ENCODE results near the gene LRRC66. TPM values are rescaled to one million over a fixed set of nuclear protein-coding genes. Genes with fewer than 3 reads are reported as not detected.

Gene LRRC66, protein sequence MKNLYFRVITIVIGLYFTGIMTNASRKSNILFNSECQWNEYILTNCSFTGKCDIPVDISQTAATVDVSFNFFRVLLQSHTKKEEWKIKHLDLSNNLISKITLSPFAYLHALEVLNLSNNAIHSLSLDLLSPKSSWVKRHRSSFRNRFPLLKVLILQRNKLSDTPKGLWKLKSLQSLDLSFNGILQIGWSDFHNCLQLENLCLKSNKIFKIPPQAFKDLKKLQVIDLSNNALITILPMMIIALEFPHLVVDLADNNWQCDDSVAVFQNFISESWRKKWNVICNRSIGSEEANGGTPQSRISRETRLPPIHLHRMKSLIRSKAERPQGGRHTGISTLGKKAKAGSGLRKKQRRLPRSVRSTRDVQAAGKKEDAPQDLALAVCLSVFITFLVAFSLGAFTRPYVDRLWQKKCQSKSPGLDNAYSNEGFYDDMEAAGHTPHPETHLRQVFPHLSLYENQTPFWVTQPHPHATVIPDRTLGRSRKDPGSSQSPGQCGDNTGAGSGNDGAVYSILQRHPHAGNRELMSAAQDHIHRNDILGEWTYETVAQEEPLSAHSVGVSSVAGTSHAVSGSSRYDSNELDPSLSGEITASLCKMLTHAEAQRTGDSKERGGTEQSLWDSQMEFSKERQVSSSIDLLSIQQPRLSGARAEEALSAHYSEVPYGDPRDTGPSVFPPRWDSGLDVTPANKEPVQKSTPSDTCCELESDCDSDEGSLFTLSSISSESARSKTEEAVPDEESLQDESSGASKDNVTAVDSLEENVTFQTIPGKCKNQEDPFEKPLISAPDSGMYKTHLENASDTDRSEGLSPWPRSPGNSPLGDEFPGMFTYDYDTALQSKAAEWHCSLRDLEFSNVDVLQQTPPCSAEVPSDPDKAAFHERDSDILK
- 0.12 and 0.23 TPM in 2 replicates for total RNA-seq (ENCODE audit: low replicate concordance)

DNA sequence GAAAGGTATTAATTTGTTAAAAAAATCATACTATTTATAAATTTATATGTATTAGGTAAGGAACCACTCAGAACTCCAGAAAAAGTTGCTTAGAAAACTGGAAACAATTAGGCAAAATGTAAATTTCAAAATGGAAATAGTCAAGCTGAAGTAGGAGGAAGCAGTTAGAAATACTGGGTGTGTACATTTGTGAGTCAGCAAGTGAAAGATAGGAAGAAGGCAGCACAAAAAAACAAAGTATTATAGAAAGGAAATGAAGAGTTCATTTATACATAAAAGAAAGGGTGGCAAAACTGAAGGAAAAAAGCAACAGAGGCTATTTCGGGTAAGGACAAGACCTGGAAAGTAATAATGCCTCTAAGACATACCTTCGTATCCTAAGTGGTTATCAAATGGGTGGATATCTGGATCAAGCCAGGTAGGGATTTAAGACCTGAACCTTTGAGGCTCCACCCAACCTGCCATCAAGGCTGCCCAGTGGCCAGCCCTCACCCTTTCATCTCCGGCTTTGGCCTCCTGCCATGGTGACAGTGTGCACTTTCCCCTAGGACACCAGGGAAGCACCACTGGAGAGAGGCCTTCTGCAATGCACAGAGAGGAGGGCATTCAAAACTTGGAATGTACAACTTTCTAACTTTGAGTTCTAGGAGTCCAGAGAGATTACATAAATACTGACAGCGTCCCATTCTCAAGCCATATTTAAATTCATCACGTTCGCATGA, at the start of gene LRRC66:
Gene LRRC66, minus strand, starts transcription at position 428 of the 722 bp plus-strand sequence. CDS start 2,750 bp downstream, outside the sequence.

DNA sequence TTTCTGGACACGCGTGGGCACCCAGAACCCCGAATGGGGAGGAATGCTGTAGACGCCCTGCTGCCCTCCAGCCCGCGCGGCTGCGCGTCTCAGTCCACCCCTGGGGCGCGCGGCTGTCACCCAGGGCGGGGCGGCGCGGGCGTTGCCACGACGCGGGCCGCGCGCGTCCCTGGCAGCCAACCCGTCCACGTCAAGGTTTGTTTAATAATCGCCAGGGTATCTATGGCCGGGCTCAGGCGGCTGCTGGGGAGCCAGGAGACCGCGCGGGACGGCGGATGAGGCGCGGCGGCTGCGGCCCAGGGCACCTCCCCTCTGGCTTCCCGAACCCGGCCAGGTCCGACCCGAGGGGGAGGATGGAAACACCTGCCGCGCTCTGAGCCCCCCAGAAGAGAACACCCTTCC, 31.1 kb upstream of the LRRC66 start, which contains the start of gene SPATA18:
Gene SPATA18, plus strand, starts transcription at position 92 of the 402 bp plus-strand sequence. CDS start 401 bp downstream, outside the sequence.

GRCh38 chr4:52038103-52038912, 18.1 kb upstream of the LRRC66 start, which contains the start of gene SGCB:
SGCB (minus strand) TSS chr4:52038299; CDS start chr4:52038259, 40 bp downstream.

Other genes with a start within 250 kb of the LRRC66 start
- 30.9 and 67.3 TPM in 2 replicates for gene DCUN1D4, start 177.2 kb downstream of the LRRC66 start, total RNA-seq (ENCODE audit: low replicate concordance)
- 22.1 and 31.1 TPM in 2 replicates for gene SGCB, start 17.9 kb upstream of the LRRC66 start, total RNA-seq (ENCODE audit: low replicate concordance)
- 9.9 and 24.5 TPM in 2 replicates for gene SPATA18, start 30.9 kb upstream of the LRRC66 start, total RNA-seq (ENCODE audit: low replicate concordance)

All from smooth muscle cell of the coronary artery (primary cell).